C4-2B (cell line): ENCODE data around the gene SH3RF2.

Source experiments
- ZFX ChIP-seq: fragments of 450-650 bp; IDR thresholded peaks from 2 replicates; pipeline ENCODE4 v1.6.1; 2017
- TF ChIP-seq, protein P1 (sequence below): fragments of 450-650 bp; conservative IDR thresholded peaks from 2 replicates; pipeline ENCODE4 v1.5.1; 2017; ENCODE audit warnings: mild to moderate bottlenecking

DNA sequence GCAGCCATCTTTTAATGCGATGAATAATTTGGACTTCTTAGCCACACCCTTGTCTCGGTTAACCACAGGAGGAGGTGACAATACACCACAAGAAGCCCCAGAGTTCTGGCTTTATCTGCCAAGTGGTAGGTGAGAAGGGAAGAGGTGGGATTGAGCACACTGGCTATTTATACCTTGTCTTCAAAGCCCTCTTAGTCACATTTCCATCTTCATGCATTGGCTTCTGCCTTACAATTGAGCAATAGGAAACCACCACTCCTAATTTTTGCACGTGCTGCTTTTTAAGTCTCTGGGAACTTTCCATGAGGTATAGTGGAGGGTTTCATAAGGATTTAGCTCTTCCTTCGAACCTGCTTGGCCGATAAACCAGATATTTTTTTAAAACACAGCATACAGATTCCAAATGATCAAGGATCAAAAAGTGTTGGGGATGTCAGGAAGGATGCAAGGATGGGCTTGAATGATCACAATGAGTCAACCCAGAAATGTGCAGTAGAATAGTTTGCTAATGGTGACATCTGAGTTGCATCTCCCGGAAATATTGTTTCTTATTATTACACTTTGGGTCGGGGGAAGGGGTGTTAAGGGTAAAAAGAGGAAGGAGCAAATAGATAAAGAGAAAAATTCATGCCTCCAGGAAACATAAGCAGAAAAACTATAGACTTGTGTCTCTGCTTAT, 143.5 kb downstream of the SH3RF2 start:
- TF ChIP-seq, protein P1, sequence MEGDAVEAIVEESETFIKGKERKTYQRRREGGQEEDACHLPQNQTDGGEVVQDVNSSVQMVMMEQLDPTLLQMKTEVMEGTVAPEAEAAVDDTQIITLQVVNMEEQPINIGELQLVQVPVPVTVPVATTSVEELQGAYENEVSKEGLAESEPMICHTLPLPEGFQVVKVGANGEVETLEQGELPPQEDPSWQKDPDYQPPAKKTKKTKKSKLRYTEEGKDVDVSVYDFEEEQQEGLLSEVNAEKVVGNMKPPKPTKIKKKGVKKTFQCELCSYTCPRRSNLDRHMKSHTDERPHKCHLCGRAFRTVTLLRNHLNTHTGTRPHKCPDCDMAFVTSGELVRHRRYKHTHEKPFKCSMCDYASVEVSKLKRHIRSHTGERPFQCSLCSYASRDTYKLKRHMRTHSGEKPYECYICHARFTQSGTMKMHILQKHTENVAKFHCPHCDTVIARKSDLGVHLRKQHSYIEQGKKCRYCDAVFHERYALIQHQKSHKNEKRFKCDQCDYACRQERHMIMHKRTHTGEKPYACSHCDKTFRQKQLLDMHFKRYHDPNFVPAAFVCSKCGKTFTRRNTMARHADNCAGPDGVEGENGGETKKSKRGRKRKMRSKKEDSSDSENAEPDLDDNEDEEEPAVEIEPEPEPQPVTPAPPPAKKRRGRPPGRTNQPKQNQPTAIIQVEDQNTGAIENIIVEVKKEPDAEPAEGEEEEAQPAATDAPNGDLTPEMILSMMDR = no peak
- no peak for TF ChIP-seq ZFX
